Measurements from ENCODE around the gene ABCA10.

DNA sequence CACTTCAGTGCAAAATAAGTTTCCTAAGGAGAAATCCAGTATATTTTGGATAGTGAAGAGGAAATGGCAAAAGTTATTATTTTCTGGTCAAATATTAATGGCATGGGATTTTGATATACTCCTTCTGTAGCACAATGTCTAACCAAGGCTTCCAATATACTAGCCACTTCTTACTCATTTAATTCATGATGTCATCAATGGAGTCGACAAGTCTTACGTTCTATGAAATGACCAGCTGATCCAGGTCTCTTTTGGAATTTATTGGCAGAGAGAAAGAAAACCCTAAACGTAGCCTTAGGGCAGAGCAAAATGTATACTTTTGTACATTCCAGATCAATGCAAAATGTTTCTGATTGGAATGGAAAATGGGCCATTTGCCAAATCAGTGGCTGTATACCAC lies 8.3 kb upstream of the ABCA10 start:
- TF ChIP-seq, protein P1, sequence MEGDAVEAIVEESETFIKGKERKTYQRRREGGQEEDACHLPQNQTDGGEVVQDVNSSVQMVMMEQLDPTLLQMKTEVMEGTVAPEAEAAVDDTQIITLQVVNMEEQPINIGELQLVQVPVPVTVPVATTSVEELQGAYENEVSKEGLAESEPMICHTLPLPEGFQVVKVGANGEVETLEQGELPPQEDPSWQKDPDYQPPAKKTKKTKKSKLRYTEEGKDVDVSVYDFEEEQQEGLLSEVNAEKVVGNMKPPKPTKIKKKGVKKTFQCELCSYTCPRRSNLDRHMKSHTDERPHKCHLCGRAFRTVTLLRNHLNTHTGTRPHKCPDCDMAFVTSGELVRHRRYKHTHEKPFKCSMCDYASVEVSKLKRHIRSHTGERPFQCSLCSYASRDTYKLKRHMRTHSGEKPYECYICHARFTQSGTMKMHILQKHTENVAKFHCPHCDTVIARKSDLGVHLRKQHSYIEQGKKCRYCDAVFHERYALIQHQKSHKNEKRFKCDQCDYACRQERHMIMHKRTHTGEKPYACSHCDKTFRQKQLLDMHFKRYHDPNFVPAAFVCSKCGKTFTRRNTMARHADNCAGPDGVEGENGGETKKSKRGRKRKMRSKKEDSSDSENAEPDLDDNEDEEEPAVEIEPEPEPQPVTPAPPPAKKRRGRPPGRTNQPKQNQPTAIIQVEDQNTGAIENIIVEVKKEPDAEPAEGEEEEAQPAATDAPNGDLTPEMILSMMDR (IDR thresholded peaks at IDR 0.05; ENCODE audit: low read length): no peak
- no peak for TF ChIP-seq EZH2 (IDR thresholded peaks at IDR 0.05; ENCODE audit: borderline replicate concordance, low read length)

Data from OCI-LY1 (cell line).